IPS-18a (cell line): Measurements from ENCODE around the gene TMEM255B.
"Not testable (repeated sequence)": the region's sequence is repeated elsewhere in the genome, so short reads cannot be mapped to it uniquely, and the experiment has no call there.

Experiments
- H3K27ac ChIP-seq: one replicate; pipeline ENCODE4 v1.5.1; 2013; ENCODE audit warnings: low read length
- H3K27me3 ChIP-seq: one replicate; pipeline ENCODE4 v1.6.1; 2013; ENCODE audit warnings: mild to moderate bottlenecking, low read length; ENCODE audit not compliant: control insufficient read depth, insufficient read depth
- H3K36me3 ChIP-seq: one replicate; pipeline ENCODE4 v1.6.1; 2013; ENCODE audit warnings: low read depth, low read length; ENCODE audit not compliant: control insufficient read depth
- H3K4me1 ChIP-seq: one replicate; pipeline ENCODE4 v1.6.1; 2013; ENCODE audit warnings: low read depth, low read length; ENCODE audit not compliant: control insufficient read depth
- H3K4me3 ChIP-seq: one replicate; pipeline ENCODE4 v1.5.1; 2013; ENCODE audit warnings: low read length
- H3K9ac ChIP-seq: one replicate; pipeline ENCODE4 v1.6.1; 2013; ENCODE audit warnings: mild to moderate bottlenecking, low read length, moderate library complexity
- H3K9me3 ChIP-seq: one replicate; pipeline ENCODE4 v1.6.1; 2013; ENCODE audit warnings: low read depth, low read length; ENCODE audit not compliant: control insufficient read depth

Gene TMEM255B

GRCh38 chr13:113752211-113752986, 6.6 kb upstream of the TMEM255B start:
- not testable (repeated sequence) for H3K9ac ChIP-seq, H3K4me3 ChIP-seq, H3K4me1 ChIP-seq, H3K27me3 ChIP-seq, H3K9me3 ChIP-seq, H3K36me3 ChIP-seq, H3K27ac ChIP-seq

- Histone ChIP-seq H3K27ac (no peak overlapping the region), H3K4me3 (no peak overlapping the region), H3K9me3 (no peaks in the 10 kb centered on the region), H3K36me3 (no peaks in the 10 kb centered on the region), H3K4me1 (peaks cover under 1% of the 10 kb centered on the region), H3K9ac (no peak overlapping the region), H3K27me3 (peaks cover 11% of the 10 kb centered on the region)
These were observed 5.9 kb upstream of the TMEM255B start for GRCh38 chr13:113753171-113753570.

- H3K27ac ChIP-seq, result no peak overlapping the region
- no peak overlapping the region for H3K9ac ChIP-seq
- no peaks in the 10 kb centered on the region for H3K36me3 ChIP-seq
- no peaks in the 10 kb centered on the region for H3K9me3 ChIP-seq
- peaks cover 5% of the 10 kb centered on the region for H3K4me1 ChIP-seq
- H3K27me3 ChIP-seq, result peaks cover 18% of the 10 kb centered on the region
- H3K4me3 ChIP-seq, result no peak overlapping the region
These were observed 4.8 kb upstream of the TMEM255B start for GRCh38 chr13:113754242-113754641.

- H3K27me3 ChIP-seq, result peaks cover 23% of the 10 kb centered on the region
- no peaks in the 10 kb centered on the region for H3K36me3 ChIP-seq
- no peaks in the 10 kb centered on the region for H3K9me3 ChIP-seq
- H3K4me1 ChIP-seq, result peaks cover 7% of the 10 kb centered on the region
- H3K27ac ChIP-seq, result no peak overlapping the region
- H3K4me3 ChIP-seq, result no peak overlapping the region
- no peak overlapping the region for H3K9ac ChIP-seq
These were observed 4.3 kb upstream of the TMEM255B start for GRCh38 chr13:113754691-113755090.

- H3K36me3 ChIP-seq, result no peaks in the 10 kb centered on the region
- no peak overlapping the region for H3K4me3 ChIP-seq
- H3K27me3 ChIP-seq, result peaks cover 42% of the 10 kb centered on the region
- H3K27ac ChIP-seq, result no peak overlapping the region
- no peaks in the 10 kb centered on the region for H3K9me3 ChIP-seq
- no peak overlapping the region for H3K9ac ChIP-seq
- H3K4me1 ChIP-seq, result peaks cover 7% of the 10 kb centered on the region
These were observed 2.5 kb upstream of the TMEM255B start for GRCh38 chr13:113756441-113757097.

GRCh38 chr13:113759525-113760137, 605 bp downstream of the TMEM255B start:
- Histone ChIP-seq H3K27ac (no peak overlapping the region), H3K4me3 (peak overlapping the region; percentile 82), H3K9ac (no peak overlapping the region)

GRCh38 chr13:113761136-113761535, 2.1 kb downstream of the TMEM255B start:
- Histone ChIP-seq H3K27me3 (peaks cover 46% of the 10 kb centered on the region), H3K4me3 (no peak overlapping the region), H3K27ac (no peak overlapping the region), H3K9me3 (no peaks in the 10 kb centered on the region), H3K36me3 (no peaks in the 10 kb centered on the region), H3K9ac (no peak overlapping the region), H3K4me1 (peaks cover 11% of the 10 kb centered on the region)

More at GRCh38 chr13:113759525-113760137, 605 bp downstream of the TMEM255B start:
- peaks cover 46% of the 10 kb centered on the region for H3K27me3 ChIP-seq
- H3K9me3 ChIP-seq, result no peaks in the 10 kb centered on the region
- no peaks in the 10 kb centered on the region for H3K36me3 ChIP-seq
- H3K4me1 ChIP-seq, result peaks cover 7% of the 10 kb centered on the region

- Histone ChIP-seq H3K4me3 (no peak overlapping the region), H3K27me3 (peaks cover 46% of the 10 kb centered on the region), H3K27ac (no peak overlapping the region)
These were observed 3.0 kb downstream of the TMEM255B start for GRCh38 chr13:113762075-113762474.

GRCh38 chr13:113762538-113762937, 3.5 kb downstream of the TMEM255B start:
- Histone ChIP-seq H3K9me3 (no peaks in the 10 kb centered on the region), H3K36me3 (no peaks in the 10 kb centered on the region), H3K27me3 (peaks cover 41% of the 10 kb centered on the region), H3K27ac (no peak overlapping the region), H3K4me1 (peaks cover 11% of the 10 kb centered on the region), H3K4me3 (no peak overlapping the region), H3K9ac (no peak overlapping the region)

More at GRCh38 chr13:113762075-113762474, 3.0 kb downstream of the TMEM255B start:
- H3K9ac ChIP-seq, result no peak overlapping the region
- H3K9me3 ChIP-seq, result no peaks in the 10 kb centered on the region
- H3K4me1 ChIP-seq, result peaks cover 11% of the 10 kb centered on the region
- no peaks in the 10 kb centered on the region for H3K36me3 ChIP-seq

GRCh38 chr13:113763254-113763653, 4.2 kb downstream of the TMEM255B start:
- Histone ChIP-seq H3K27me3 (peaks cover 34% of the 10 kb centered on the region), H3K9me3 (no peaks in the 10 kb centered on the region), H3K36me3 (no peaks in the 10 kb centered on the region), H3K4me3 (no peak overlapping the region), H3K9ac (no peak overlapping the region), H3K4me1 (peaks cover 10% of the 10 kb centered on the region), H3K27ac (no peak overlapping the region)

GRCh38 chr13:113763961-113764792, 5.2 kb downstream of the TMEM255B start:
- no peak overlapping the region for H3K9ac ChIP-seq
- H3K4me3 ChIP-seq, result no peak overlapping the region
- H3K9me3 ChIP-seq, result no peaks in the 10 kb centered on the region
- H3K27ac ChIP-seq, result no peak overlapping the region
- H3K27me3 ChIP-seq, result peaks cover 29% of the 10 kb centered on the region
- H3K36me3 ChIP-seq, result no peaks in the 10 kb centered on the region
- peaks cover 7% of the 10 kb centered on the region for H3K4me1 ChIP-seq
